Esophagus muscularis mucosa (tissue), 4 donors: ENCODE results near the gene NUFIP1. TPM values are rescaled to one million over a fixed set of nuclear protein-coding genes. Genes with fewer than 3 reads are reported as not detected.

ENCODE experiments used
- DNase-seq: peaks from one replicate; pipeline ENCODE4 v3.0.0-alpha.2; 2017; ENCODE audit errors: extremely low spot score
- H3K27ac ChIP-seq, 4 donors: fragments of 200-600 bp; sonication (generic); replicated peaks in 1 of 4; 1 replicate in 3 of 4; 2 replicates in 1 of 4; pipeline ENCODE4 v1.5.1; 2016 to 2019; ENCODE audit warnings: mild to moderate bottlenecking in 1 of 4
- H3K27me3 ChIP-seq, 4 donors: fragments of 200-600 bp; sonication (generic); one replicate each; pipeline versions ENCODE4 v1.5.1 to v1.6.0; 2016 to 2019
- H3K36me3 ChIP-seq, 4 donors: fragments of 200-600 bp; sonication (generic); one replicate each; pipeline ENCODE4 v1.5.1; 2016 to 2019
- H3K4me1 ChIP-seq, 4 donors: fragments of 200-600 bp; sonication (generic); one replicate each; pipeline ENCODE4 v1.5.1; 2016 to 2019
- H3K4me3 ChIP-seq, 4 donors: fragments of 200-600 bp; sonication (generic); 1 replicate in 2 of 4; 2 replicates in 2 of 4; pipeline ENCODE4 v1.5.1; 2016 to 2019; ENCODE audit warnings: mild to moderate bottlenecking in 4 of 4, moderate library complexity in 1 of 4
- H3K9me3 ChIP-seq, 4 donors: fragments of 200-600 bp; sonication (generic); 1 replicate in 3 of 4; 2 replicates in 1 of 4; pipeline ENCODE4 v1.5.1; 2016 to 2019
- EP300 ChIP-seq: sonication (generic); formaldehyde crosslinking; IDR thresholded peaks from one replicate; pipeline ENCODE4 v1.6.1; 2017; ENCODE audit warnings: antibody characterized with exemption
- POLR2A ChIP-seq: fragments of 450-650 bp; IDR thresholded peaks from one replicate; pipeline ENCODE4 v1.6.1; 2017; ENCODE audit warnings: antibody characterized with exemption, moderate library complexity, mild to moderate bottlenecking, low read depth
- POLR2AphosphoS5 ChIP-seq, 2 donors: sonication (generic); formaldehyde crosslinking; IDR thresholded peaks; one replicate each; pipeline ENCODE4 v1.6.1; 2017; ENCODE audit warnings: antibody characterized with exemption in 2 of 2
- WGBS: methylation state at CpG from one replicate; pipeline ENCODE4 v1.1.5; 2018; 5-methylcytosine and 5-hydroxymethylcytosine counted together
- intact Hi-C: fragments of 100-400 bp; cut with DNase I; formaldehyde crosslinking; loops from one replicate; pipeline ENCODE4 v1.15.1; 2023
- total RNA-seq, 4 donors: library from RNA; depleted of rRNA; stranded (reverse); fragments of >200 nt; gene quantifications; one replicate each; pipeline versions ENCODE4 v1.1.0 to v1.2.1, GENCODE V29; 2016
- TF ChIP-seq, protein P1 (sequence below), 3 experiments: fragments of 200-600 bp in 2 of 3; fragments of 450-650 bp in 1 of 3; sonication (generic) in 2 of 3; IDR thresholded peaks; one replicate each; pipeline ENCODE4 v1.5.1; 2017 to 2019; ENCODE audit warnings: antibody characterized with exemption in 3 of 3, mild to moderate bottlenecking in 2 of 3, moderate library complexity in 1 of 3

The NUFIP1 gene
- total RNA-seq, 4 donors from 2014 or later = 3.3 to 4.2 (median 3.9) TPM

DNA sequence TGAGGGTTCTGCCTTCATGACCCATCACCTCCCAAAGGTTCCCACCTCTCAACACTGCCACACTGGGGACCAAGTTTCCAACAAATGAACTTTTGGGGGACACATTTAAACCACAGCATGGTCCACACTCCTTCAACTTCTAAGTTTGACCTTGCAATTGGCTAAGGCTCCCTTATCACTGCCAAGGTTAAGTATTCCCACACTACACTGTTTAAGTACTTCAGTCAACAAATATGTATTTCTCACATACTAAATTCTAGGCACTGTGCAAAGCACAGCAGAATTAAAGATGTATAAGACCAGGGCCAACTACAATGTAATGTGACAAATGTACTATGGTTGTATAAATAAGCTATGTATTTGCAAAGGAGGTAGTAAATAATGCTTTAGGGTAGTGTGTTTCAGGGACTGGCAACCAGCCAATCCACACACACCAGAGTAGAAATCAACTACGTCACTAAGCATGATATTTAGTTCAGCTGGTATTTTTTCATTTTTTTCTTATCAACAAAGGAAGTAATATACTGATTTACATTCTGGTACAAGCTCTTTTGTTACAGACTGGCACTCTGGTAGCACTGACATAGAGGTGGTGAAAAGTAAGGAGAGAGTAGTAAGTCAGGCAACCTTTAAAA lies 12.2 kb downstream of the NUFIP1 start:
- Histone ChIP-seq H3K36me3 (peaks cover 13 to 50% (median 42%) of the 10 kb centered on the region in 4 donors), H3K27me3 (no peaks in the 10 kb centered on the region), H3K4me1 (peaks cover 0 to 11% (median 7%) of the 10 kb centered on the region in 4 donors), H3K9me3 (no peaks in the 10 kb centered on the region), H3K27ac (no peak overlapping the region), H3K4me3 (no peak overlapping the region)
- no peak for DNase-seq
- intact Hi-C loops = no loop called here
- TF ChIP-seq, protein P1, sequence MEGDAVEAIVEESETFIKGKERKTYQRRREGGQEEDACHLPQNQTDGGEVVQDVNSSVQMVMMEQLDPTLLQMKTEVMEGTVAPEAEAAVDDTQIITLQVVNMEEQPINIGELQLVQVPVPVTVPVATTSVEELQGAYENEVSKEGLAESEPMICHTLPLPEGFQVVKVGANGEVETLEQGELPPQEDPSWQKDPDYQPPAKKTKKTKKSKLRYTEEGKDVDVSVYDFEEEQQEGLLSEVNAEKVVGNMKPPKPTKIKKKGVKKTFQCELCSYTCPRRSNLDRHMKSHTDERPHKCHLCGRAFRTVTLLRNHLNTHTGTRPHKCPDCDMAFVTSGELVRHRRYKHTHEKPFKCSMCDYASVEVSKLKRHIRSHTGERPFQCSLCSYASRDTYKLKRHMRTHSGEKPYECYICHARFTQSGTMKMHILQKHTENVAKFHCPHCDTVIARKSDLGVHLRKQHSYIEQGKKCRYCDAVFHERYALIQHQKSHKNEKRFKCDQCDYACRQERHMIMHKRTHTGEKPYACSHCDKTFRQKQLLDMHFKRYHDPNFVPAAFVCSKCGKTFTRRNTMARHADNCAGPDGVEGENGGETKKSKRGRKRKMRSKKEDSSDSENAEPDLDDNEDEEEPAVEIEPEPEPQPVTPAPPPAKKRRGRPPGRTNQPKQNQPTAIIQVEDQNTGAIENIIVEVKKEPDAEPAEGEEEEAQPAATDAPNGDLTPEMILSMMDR (IDR thresholded peaks at IDR 0.05) = no peak
- no peak for TF ChIP-seq EP300
- 58% methylated on average over 1 of the region's 1 CpG for WGBS

GRCh38 chr13:44976196-44976595 lies 13.1 kb downstream of the NUFIP1 start:
- no peak overlapping the region for H3K4me3 ChIP-seq
- intact Hi-C loops = no loop called here
- H3K27me3 ChIP-seq = no peaks in the 10 kb centered on the region
- DNase-seq = no peak
- TF ChIP-seq EP300 (no peak), POLR2AphosphoS5 (IDR thresholded peaks at IDR 0.05) (no peak), POLR2A (no peak)
- TF ChIP-seq, protein P1 (IDR thresholded peaks at IDR 0.05) = no peak
- WGBS = 89% methylated on average over 3 of the region's 3 CpGs
- peaks cover 13 to 58% (median 42%) of the 10 kb centered on the region in 4 donors for H3K36me3 ChIP-seq
- no peaks in the 10 kb centered on the region for H3K9me3 ChIP-seq
- peaks cover 0 to 11% (median 7%) of the 10 kb centered on the region in 4 donors for H3K4me1 ChIP-seq
- no peak overlapping the region for H3K27ac ChIP-seq

- no peak for DNase-seq
- Histone ChIP-seq H3K4me1 (peaks cover 6 to 17% (median 13%) of the 10 kb centered on the region in 4 donors), H3K36me3 (peaks cover 6 to 42% (median 28%) of the 10 kb centered on the region in 4 donors), H3K27ac (no peak overlapping the region), H3K27me3 (no peaks in the 10 kb centered on the region), H3K9me3 (no peaks in the 10 kb centered on the region), H3K4me3 (no peak overlapping the region)
- intact Hi-C loops = loop anchor here (5.0 kb wide), 2 partner anchors 397 to 1067 kb away; partner anchors contain the start of gene TSC22D1
- WGBS = 71% methylated on average over 9 of the region's 9 CpGs
- TF ChIP-seq POLR2AphosphoS5 (IDR thresholded peaks at IDR 0.05) (no peak), POLR2A (no peak), EP300 (no peak)
- TF ChIP-seq, protein P1 (IDR thresholded peaks at IDR 0.05) = no peak
Measured at GRCh38 chr13:44974056-44974793, 15.0 kb downstream of the NUFIP1 start.

DNA sequence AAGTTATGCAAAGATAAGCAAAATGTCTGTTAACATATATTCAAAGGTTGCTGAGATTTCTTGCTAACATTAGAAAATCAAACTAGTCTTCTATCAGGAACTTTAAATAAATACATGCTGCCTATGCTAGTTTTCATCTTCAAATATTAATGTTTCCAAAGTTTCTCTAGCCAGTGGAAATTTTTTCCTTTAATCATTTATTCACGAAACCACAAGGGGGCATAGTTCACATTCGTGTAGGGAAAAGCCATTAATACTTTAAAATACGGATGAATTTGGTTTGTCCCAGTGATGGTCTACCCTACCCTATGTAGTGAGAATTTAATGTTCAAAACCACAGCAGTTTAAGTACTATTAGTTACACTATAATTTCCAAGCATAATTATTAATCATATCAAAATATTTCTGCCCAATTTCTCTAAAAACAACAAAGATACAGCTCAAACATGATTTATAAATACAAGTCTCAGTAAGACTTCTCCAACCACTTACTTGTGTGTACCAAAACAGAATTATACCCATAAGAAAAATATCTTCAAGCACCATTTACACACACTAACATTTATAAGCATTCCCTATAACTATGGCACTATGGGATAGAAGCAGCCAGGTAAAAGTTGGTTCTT lies 16.2 kb downstream of the NUFIP1 start:
- Histone ChIP-seq H3K4me3 (no peak overlapping the region), H3K9me3 (no peaks in the 10 kb centered on the region), H3K4me1 (peaks cover 16 to 28% (median 19%) of the 10 kb centered on the region in 4 donors), H3K27ac (no peak overlapping the region), H3K27me3 (no peaks in the 10 kb centered on the region), H3K36me3 (peaks cover 0 to 30% (median 16%) of the 10 kb centered on the region in 4 donors)
- intact Hi-C loops = loop anchor here (5.0 kb wide), 2 partner anchors 396 to 1066 kb away; partner anchors contain the start of gene TSC22D1
- TF ChIP-seq, protein P1 (IDR thresholded peaks at IDR 0.05) = peak; percentile 52 to 64 (median 56)
- no peak for TF ChIP-seq POLR2AphosphoS5 (IDR thresholded peaks at IDR 0.05)
- WGBS = 3% methylated on average over 3 of the region's 3 CpGs
- no peak for DNase-seq
